Mucosa of descending colon (tissue), 3 donors: ENCODE results near the gene SEC14L3. TPM values are rescaled to one million over a fixed set of nuclear protein-coding genes. Genes with fewer than 3 reads are reported as not detected.

Experiments
- ATAC-seq: fragments of 200-7000 bp; cut with Tn5 transposase; one replicate; pipeline ENCODE4 v1.9.1; 2020; ENCODE audit warnings: mild to moderate bottlenecking, moderate library complexity
- DNase-seq, 3 donors: peaks; one replicate each; pipeline ENCODE4 v3.0.0-alpha.2; 2020
- H3K36me3 ChIP-seq: fragments of 200-600 bp; one replicate; pipeline ENCODE4 v1.8.0; 2021; ENCODE audit warnings: low read depth, mild to moderate bottlenecking
- H3K4me1 ChIP-seq: fragments of 200-600 bp; one replicate; pipeline ENCODE4 v1.8.0; 2021; ENCODE audit warnings: low read depth, mild to moderate bottlenecking
- H3K4me3 ChIP-seq: fragments of 200-600 bp; one replicate; pipeline ENCODE4 v1.8.0; 2021; ENCODE audit warnings: mild to moderate bottlenecking
- H3K9me3 ChIP-seq: fragments of 200-600 bp; one replicate; pipeline ENCODE4 v1.8.0; 2021; ENCODE audit warnings: mild to moderate bottlenecking
- CTCF ChIP-seq: fragments of 200-600 bp; IDR thresholded peaks from one replicate; pipeline ENCODE4 v1.8.0; 2022; ENCODE audit warnings: antibody characterized with exemption, mild to moderate bottlenecking
- intact Hi-C, 2 donors: fragments of 100-400 bp; cut with DNase I in 1 of 2; cut with micrococcal nuclease in 1 of 2; formaldehyde crosslinking; loops; one replicate each; pipeline versions ENCODE4 v1.11.0 to v1.11.1; 2022; cut with DNase I, micrococcal nuclease
- total RNA-seq, 3 donors: library from RNA; stranded (reverse); fragmentation: NEBNext Ultra II Directional in 2 of 3; extraction: Animal tissue kit (Norgen Biotek cat#: 25700) in 2 of 3; gene quantifications; one replicate each; pipeline versions ENCODE4 v1.2.1 to v1.2.4, GENCODE V29; 2021 to 2023
- donor health status: DM: no; HTN: no; CAD: no; lungs with moderate emphysema.
- donor health status: DM: no; HTN: no; CAD: no.
- donor health status: DM: no; HTN: yes; CAD: no.

SEC14L3 gene
- total RNA-seq, 3 donors from 2014 or later: not detected

DNA sequence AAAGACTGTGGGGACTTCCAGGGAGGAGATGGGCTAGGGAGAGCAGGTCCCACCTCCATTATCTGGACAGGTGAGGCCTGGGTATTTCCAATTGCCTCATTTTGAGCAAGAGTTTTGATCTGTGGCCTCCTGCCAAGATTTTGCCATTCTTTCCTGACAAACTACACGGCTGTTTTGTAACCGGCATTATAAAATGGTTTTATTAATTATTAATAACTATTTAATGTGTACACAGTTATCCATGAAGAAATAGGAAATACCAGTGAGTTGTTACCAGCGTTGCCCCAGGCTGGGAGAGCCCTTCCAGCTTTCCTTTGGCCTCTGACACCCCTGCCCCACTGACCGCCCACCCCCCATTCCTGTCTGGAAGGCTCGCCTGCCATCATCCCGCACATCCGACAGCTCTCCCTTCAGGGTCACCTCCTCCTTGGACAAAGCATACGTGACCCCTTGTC lies 14.9 kb upstream of the SEC14L3 start:
- Histone ChIP-seq H3K36me3 (no peaks in the 10 kb centered on the region), H3K4me1 (no peaks in the 10 kb centered on the region), H3K9me3 (no peaks in the 10 kb centered on the region), H3K4me3 (no peak overlapping the region)
- ATAC-seq (no peak), DNase-seq (no peak)
- intact Hi-C loops: loop anchor here in 1 of 2 donors (5.0 kb wide), 1 partner anchor 94 kb away; no protein-coding TSS in a partner anchor
- TF ChIP-seq CTCF: no peak

DNA sequence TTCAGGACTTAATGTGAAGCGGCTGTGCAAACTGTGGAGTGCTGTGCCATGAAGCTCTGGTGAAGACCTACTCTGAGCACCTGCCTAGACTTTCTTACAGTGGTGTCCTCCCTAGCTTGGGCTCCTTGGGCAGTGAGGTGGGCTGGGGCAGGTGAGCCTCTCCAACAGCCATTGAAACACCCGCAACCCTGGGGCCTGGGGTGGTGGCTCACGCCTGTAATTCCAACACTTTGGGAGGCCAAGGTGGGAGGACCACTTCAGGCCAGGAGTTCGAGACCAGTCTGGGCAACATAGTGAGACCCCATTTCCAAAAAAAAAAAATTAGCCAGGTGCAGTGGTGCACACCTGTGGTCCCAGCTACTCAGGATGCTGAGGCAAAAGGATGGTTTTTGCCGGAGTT lies 14.3 kb upstream of the SEC14L3 start:
- DNase-seq (no peak), ATAC-seq (no peak)
- intact Hi-C loops: loop anchor here in 1 of 2 donors (5.0 kb wide), 1 partner anchor 94 kb away; no protein-coding TSS in a partner anchor
- Histone ChIP-seq H3K4me3 (no peak overlapping the region), H3K9me3 (no peaks in the 10 kb centered on the region), H3K36me3 (no peaks in the 10 kb centered on the region), H3K4me1 (no peaks in the 10 kb centered on the region)
- TF ChIP-seq CTCF: no peak

DNA sequence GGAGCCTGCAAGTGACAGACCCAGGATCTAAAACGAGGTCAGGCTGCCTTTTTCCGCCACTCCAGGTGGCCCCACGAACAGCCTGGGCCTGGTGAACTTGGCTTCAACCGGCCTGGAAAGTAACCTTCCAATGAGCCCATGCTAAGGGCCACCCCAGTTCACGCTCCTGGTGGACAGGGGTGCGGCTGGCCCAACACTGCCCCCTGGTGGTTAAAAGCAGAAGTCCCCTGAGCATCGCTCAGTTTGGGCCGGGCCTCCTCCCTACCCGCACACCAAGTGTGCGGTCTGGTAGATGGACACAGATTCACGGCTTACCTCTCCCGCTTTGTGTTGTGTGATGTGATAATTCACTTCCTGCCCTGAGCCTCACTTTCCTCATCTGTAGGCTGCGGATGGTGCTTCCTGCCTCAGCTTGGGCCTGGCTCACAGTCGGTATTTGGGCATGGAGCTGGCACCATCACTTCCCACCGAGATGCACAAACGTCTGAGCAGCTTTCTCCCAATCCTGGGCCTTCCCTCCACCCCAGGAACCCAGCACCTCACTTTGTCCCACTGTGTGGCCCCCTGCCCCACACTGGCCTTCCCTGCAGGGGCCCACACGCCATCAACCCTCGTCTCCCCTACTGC lies 13.7 kb upstream of the SEC14L3 start:
- Histone ChIP-seq H3K36me3 (no peaks in the 10 kb centered on the region), H3K4me1 (no peaks in the 10 kb centered on the region), H3K9me3 (no peaks in the 10 kb centered on the region), H3K4me3 (no peak overlapping the region)
- intact Hi-C loops: loop anchor here (2.0 to 5.0 kb wide), 2 partner anchors 93 to 95 kb away; no protein-coding TSS in a partner anchor
- ATAC-seq (peak; percentile 98), DNase-seq (peak; percentile 61 to 77 (median 77))
- peak; percentile 91 for TF ChIP-seq CTCF

DNA sequence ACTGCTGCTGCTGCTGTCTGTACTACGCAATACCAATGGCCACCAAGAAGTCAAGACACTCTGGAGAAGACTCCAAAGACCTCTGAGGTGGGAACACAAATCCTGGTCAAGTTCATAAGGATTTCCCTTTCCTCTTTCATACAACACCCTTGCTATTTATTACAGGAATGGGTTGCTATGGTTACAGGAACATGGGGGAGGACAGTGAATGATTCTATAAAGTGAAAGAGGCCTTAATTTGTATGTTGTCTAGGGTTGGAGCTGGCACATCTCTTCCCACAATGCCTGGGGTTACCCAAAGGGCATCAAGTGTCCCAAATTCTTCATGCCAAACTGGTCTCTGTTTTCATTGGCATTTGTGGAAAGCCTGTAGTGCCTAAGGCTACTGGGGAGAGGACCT lies 11.4 kb upstream of the SEC14L3 start:
- H3K4me3 ChIP-seq: no peak overlapping the region
- no peaks in the 10 kb centered on the region for H3K4me1 ChIP-seq
- no peaks in the 10 kb centered on the region for H3K36me3 ChIP-seq
- TF ChIP-seq CTCF: no peak
- H3K9me3 ChIP-seq: no peaks in the 10 kb centered on the region
- DNase-seq (no peak), ATAC-seq (no peak)
- intact Hi-C loops: no loop called here

GRCh38 chr22:30481711-30482110 lies 9.9 kb upstream of the SEC14L3 start:
- DNase-seq: no peak
- no peaks in the 10 kb centered on the region for H3K4me1 ChIP-seq
- H3K36me3 ChIP-seq: no peaks in the 10 kb centered on the region
- intact Hi-C loops: no loop called here
- no peak overlapping the region for H3K4me3 ChIP-seq
- ATAC-seq: no peak
- H3K9me3 ChIP-seq: no peaks in the 10 kb centered on the region
- TF ChIP-seq CTCF: no peak
